GM19351 (cell line): ENCODE data around the gene TNFRSF9.

Experiments used
- ATAC-seq: cut with Tn5 transposase; IDR thresholded peaks from one replicate; pipeline ENCODE4 v1.9.1; 2021; ENCODE audit warnings: mild to moderate bottlenecking, moderate library complexity; ENCODE audit not compliant: unreplicated experiment

The TNFRSF9 gene

GRCh38 chr1:7878027-7878426, 62.6 kb downstream of the TNFRSF9 start:
- no peak for ATAC-seq

GRCh38 chr1:7873801-7874795, 66.5 kb downstream of the TNFRSF9 start:
- no peak for ATAC-seq

- no peak for ATAC-seq
Observed at GRCh38 chr1:7871136-7871535, 69.5 kb downstream of the TNFRSF9 start.

DNA sequence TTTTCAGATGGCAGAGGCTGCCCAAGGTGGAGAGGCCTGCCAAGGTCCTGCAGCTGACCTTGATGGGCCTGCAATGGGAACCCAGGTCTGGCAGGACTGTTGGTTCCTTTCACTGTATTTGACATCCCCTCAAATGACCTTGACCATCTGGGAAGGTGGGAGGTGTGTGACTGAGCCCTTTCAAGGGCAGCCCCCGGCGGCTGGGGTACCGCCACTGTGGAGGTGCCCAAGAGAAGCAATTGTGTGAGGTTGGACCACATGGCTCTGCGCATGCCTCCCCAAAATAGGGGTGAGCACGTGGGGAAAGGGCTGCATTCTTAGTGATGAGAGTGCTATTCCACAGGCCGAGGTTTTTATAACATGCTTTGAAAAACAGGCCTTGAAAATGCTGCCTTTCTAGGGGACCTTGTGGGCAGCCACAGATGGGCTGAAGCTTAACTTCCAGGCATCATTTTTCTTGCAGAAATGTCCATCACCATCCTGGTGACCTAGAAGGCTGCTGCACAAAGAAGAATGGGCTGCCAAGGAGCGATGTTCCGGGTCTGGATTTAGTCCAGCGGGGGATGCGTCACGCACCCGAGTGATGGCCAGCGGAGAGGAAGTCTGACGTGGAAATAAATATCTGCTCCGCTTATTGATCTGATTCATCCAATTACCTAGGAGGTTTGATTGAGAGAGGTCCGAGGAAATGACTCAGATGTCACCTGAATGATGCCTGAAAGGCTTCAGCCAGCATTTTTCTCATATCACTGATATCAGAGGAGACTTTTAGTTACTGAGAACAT, 71.3 kb downstream of the TNFRSF9 start:
- ATAC-seq: no peak

DNA sequence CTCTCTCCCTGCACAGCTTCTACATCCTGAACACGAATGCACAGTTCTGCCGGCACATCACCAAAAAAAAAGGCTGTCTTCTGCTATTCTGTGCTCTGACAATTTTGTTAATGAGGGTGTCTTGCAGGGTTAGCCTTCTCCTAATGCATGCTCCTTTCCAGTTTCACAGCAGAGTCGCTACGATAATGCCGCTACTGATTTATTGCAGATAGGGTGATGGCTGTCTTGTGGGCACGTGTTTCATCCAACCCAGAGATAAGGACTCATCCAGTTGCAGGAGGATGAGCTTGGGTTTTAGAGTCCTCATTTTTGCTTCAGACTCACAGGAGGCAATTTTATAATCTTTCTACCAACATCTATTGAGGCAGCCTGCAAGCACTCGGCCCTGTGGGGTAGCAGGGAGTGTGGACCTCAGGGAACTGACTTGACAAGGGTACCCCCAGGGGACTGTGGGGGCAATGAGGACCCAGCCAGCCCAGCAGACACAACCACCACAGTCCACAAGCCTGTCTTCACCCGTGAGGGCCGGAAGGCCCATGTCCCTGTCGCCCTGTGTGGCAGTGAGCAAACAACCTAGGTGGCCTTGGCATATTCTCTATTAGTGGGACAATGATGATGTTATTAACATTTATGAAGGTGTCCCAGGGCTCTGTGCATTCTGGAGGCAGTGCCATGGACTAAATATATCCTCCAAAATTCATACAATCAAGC, 72.4 kb downstream of the TNFRSF9 start:
- no peak for ATAC-seq

GRCh38 chr1:7865978-7866377, 74.7 kb downstream of the TNFRSF9 start:
- no peak for ATAC-seq
